DND-41 (cell line): ENCODE measurements around the gene MCU.
"Not testable (repeated sequence)": the region's sequence is repeated elsewhere in the genome, so short reads cannot be mapped to it uniquely, and the experiment has no call there.

ENCODE experiments used
- ATAC-seq: fragments of 200-7000 bp; cut with Tn5 transposase; 3 replicates; pipeline ENCODE4 v1.9.1; 2021; ENCODE audit warnings: low read depth; ENCODE audit not compliant: insufficient read depth
- DNase-seq: peaks from one replicate; pipeline ENCODE4 v3.0.0-alpha.2; 2020
- H2AFZ ChIP-seq: 2 replicates; pipeline ENCODE4 v1.6.0; 2012; ENCODE audit warnings: low read depth, low read length
- H3K27ac ChIP-seq: 2 replicates; pipeline ENCODE4 v1.5.1; 2012; ENCODE audit warnings: low read length, inconsistent platforms
- H3K27me3 ChIP-seq: fragments of 200-600 bp; sonication (generic); 2 replicates; pipeline ENCODE4 v1.6.0; 2012; ENCODE audit warnings: low read length, mild to moderate bottlenecking, inconsistent platforms; ENCODE audit not compliant: insufficient read depth, poor library complexity
- H3K36me3 ChIP-seq: 2 replicates; pipeline ENCODE4 v1.5.1; 2012; ENCODE audit warnings: low read length, inconsistent platforms; ENCODE audit not compliant: insufficient read depth
- H3K4me1 ChIP-seq: 2 replicates; pipeline ENCODE4 v1.5.1; 2012; ENCODE audit warnings: mild to moderate bottlenecking, low read length; ENCODE audit not compliant: insufficient read depth
- H3K4me2 ChIP-seq: 2 replicates; pipeline ENCODE4 v1.6.0; 2012; ENCODE audit warnings: mild to moderate bottlenecking, moderate library complexity, low read length, inconsistent platforms; ENCODE audit not compliant: insufficient read depth
- H3K4me3 ChIP-seq, 2 experiments: fragments of 200-600 bp in 1 of 2; shearing (Covaris generic) in 1 of 2; 2 replicates each; pipeline ENCODE4 v1.5.1; 2012 to 2016; ENCODE audit warnings: inconsistent platforms in 2 of 2, low read length in 2 of 2, mild to moderate bottlenecking in 2 of 2, low read depth in 1 of 2, moderate library complexity in 1 of 2
- H3K79me2 ChIP-seq: 2 replicates; pipeline ENCODE4 v1.6.0; 2012; ENCODE audit warnings: low read length, inconsistent platforms; ENCODE audit not compliant: insufficient read depth
- H3K9ac ChIP-seq: 2 replicates; pipeline ENCODE4 v1.6.0; 2012; ENCODE audit warnings: low read depth, mild to moderate bottlenecking, inconsistent platforms, low read length, moderate library complexity
- H3K9me3 ChIP-seq: 2 replicates; pipeline ENCODE4 v1.5.1; 2012; ENCODE audit warnings: low read length, moderate library complexity, mild to moderate bottlenecking, inconsistent platforms; ENCODE audit not compliant: insufficient read depth, severe bottlenecking
- H4K20me1 ChIP-seq: 2 replicates; pipeline ENCODE4 v1.6.0; 2012; ENCODE audit warnings: low read length; ENCODE audit not compliant: insufficient read depth
- CTCF ChIP-seq: IDR thresholded peaks from 2 replicates; pipeline ENCODE4 v1.5.1; 2012; ENCODE audit warnings: borderline replicate concordance, low read length, moderate library complexity, mild to moderate bottlenecking; ENCODE audit not compliant: poor library complexity, severe bottlenecking; ENCODE audit errors: extremely low read depth
- EZH2 ChIP-seq: IDR thresholded peaks from 3 replicates; pipeline ENCODE4 v1.6.1; 2012; ENCODE audit warnings: borderline replicate concordance, low read depth, mild to moderate bottlenecking, moderate library complexity, low read length, inconsistent platforms; ENCODE audit not compliant: severe bottlenecking

The MCU gene

GRCh38 chr10:72754275-72755032 is 62.5 kb downstream of the MCU start:
- Histone ChIP-seq H3K36me3 (no peaks in the 10 kb centered on the region), H3K79me2 (peaks cover 4% of the 10 kb centered on the region), H2AFZ (no peak overlapping the region), H3K4me2 (no peak overlapping the region), H3K4me3 (no peak overlapping the region), H3K27me3 (no peaks in the 10 kb centered on the region), H3K9me3 (no peaks in the 10 kb centered on the region), H3K27ac (no peak overlapping the region), H4K20me1 (peaks cover 5% of the 10 kb centered on the region; the same call in 1 of the 2 replicates), H3K4me1 (no peaks in the 10 kb centered on the region), H3K9ac (no peak overlapping the region)
- ATAC-seq (no peak), DNase-seq (no peak)
- TF ChIP-seq CTCF: no peak
- no peak for TF ChIP-seq EZH2

GRCh38 chr10:72756674-72757385 is 64.9 kb downstream of the MCU start:
- H3K79me2 ChIP-seq: peaks cover 4% of the 10 kb centered on the region
- H3K4me1 ChIP-seq: no peaks in the 10 kb centered on the region
- H3K9ac ChIP-seq: no peak overlapping the region
- no peaks in the 10 kb centered on the region for H3K9me3 ChIP-seq
- no peaks in the 10 kb centered on the region for H3K36me3 ChIP-seq
- 0 out of 2 replicates have a peak, but pooled peaks cover 4% of the 10 kb centered on the region for H4K20me1 ChIP-seq
- no peak overlapping the region for H3K27ac ChIP-seq
- H3K4me2 ChIP-seq: no peak overlapping the region
- no peaks in the 10 kb centered on the region for H3K27me3 ChIP-seq
- TF ChIP-seq CTCF (no peak), EZH2 (no peak)
- no peak overlapping the region for H2AFZ ChIP-seq
- ATAC-seq (no peak), DNase-seq (no peak)
- H3K4me3 ChIP-seq: no peak overlapping the region

GRCh38 chr10:72757732-72758131 is 65.8 kb downstream of the MCU start:
- no peak for TF ChIP-seq EZH2
- no peak for TF ChIP-seq CTCF
- H3K27me3 ChIP-seq: no peaks in the 10 kb centered on the region
- H4K20me1 ChIP-seq: 0 out of 2 replicates have a peak, but pooled peaks cover 4% of the 10 kb centered on the region
- H3K4me1 ChIP-seq: no peaks in the 10 kb centered on the region
- no peak overlapping the region for H3K4me2 ChIP-seq
- no peak overlapping the region for H3K9ac ChIP-seq
- peaks cover 4% of the 10 kb centered on the region for H3K79me2 ChIP-seq
- no peak for DNase-seq
- H3K27ac ChIP-seq: no peak overlapping the region
- no peak for ATAC-seq
- no peaks in the 10 kb centered on the region for H3K9me3 ChIP-seq
- H2AFZ ChIP-seq: no peak overlapping the region
- no peak overlapping the region for H3K4me3 ChIP-seq
- no peaks in the 10 kb centered on the region for H3K36me3 ChIP-seq

- not testable (repeated sequence) for H4K20me1 ChIP-seq, H3K4me3 ChIP-seq, H3K27me3 ChIP-seq, H3K79me2 ChIP-seq, H3K9ac ChIP-seq, DNase-seq, H3K4me2 ChIP-seq, H3K36me3 ChIP-seq, H3K9me3 ChIP-seq, ATAC-seq, H2AFZ ChIP-seq, H3K27ac ChIP-seq, H3K4me1 ChIP-seq
Observed at GRCh38 chr10:72758930-72759329, 67.0 kb downstream of the MCU start.
